Activated CD8-positive, alpha-beta memory T cell treated with anti-CD3 and anti-CD28 coated beads for 1 hour (primary cell): ENCODE results near the gene AANAT.
A peak's percentile ranks its signal among the peaks of the same experiment; 100 is the strongest.
"Not testable (repeated sequence)": the region's sequence is repeated elsewhere in the genome, so short reads cannot be mapped to it uniquely, and the experiment has no call there.

Experiments used
- DNase-seq, 2 donors: peaks; one replicate each; pipeline ENCODE4 v3.0.0-alpha.2; 2020; ENCODE audit warnings: low read depth in 1 of 2; ENCODE audit errors: extremely low read depth in 1 of 2

The AANAT gene

GRCh38 chr17:76502341-76503211, 35.2 kb downstream of the AANAT start:
- no peak for DNase-seq

- DNase-seq, result no peak
Observed at GRCh38 chr17:76504117-76504516, 36.7 kb downstream of the AANAT start.

- peak; percentile 75 to 79 for DNase-seq
Observed at GRCh38 chr17:76506408-76507345, 39.3 kb downstream of the AANAT start.

DNA sequence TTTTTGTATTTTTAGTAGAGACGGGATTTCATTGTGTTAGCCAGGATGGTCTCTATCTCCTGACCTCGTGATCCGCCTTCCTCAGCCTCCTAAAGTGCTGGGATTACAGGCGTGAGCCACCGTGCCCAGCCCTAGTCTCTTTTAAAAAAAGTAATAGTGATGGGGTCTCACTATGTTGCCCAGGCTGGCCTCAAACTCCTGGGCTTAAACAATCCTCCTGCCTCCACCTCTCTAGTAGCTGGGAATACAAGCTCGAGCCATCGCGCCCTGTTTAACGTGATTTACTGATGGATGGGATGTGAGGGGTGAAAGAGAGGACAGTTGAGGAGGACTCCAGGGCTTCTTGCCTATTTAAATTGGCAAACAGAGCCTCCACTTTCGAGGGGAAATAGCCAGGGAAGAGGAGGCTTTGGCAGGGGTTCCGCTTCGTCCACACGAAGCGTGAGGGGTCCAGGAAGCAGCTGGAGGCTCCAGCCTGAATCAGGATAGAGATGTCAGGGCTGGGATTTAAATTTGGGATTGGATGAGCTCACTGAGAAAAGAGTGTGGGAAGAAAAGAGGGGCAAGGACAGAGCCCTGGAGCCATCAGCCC, 41.2 kb downstream of the AANAT start:
- DNase-seq, result not testable (repeated sequence)

GRCh38 chr17:76510831-76511244, 43.4 kb downstream of the AANAT start:
- no peak for DNase-seq

DNA sequence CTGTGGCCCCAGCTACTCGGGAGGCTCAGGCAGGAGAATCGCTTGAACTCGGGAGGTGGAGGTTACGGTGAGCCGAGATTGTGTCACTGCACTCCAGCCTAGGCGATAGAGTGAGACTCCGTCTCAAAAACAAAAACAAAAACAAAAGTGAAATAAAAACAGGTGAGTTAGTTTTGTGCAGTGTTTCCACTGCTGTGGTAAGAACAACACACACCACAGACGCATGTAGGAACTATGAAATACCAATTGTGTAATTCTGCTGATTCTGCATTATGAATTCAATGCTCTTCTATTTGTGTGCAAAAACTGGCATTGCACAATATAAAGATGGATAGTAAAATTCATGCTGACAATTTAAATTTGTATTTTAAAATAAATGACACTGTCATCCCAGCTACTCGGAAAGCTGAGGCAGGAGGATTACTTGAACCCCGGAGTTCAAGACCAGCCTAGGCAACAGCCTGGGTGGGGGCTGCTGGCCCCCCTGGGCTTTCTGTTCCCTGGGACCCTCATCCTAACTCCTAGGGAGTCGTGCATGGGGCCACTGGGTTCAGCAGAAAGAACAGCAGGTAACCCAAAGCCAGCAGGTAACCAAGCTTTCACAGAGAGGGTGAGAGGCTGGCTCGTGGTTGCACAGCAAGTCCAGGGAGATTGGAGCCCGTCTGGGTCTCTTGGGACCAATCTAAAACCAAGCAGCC, 44.4 kb downstream of the AANAT start:
- no peak for DNase-seq

- no peak for DNase-seq
Observed at GRCh38 chr17:76512366-76513305, 45.2 kb downstream of the AANAT start.

DNA sequence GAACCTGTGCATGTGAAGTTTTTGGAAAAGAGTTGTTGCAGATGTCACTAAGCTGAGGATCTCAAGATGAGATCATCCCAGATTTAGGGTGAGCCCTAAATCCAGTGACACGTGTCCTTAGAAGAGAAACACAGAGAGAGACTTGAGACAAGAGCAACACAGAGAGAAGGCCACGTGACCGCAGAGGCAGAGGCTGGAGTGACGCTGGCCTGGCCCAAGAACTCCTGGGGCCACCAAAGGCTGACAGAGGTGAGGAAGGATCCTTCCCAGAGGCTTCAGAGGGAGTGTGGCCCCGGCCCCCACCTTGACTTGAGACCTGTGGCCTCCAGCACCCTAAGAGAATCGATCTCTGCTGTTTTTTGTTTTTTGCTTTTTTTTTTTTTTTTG, 45.9 kb downstream of the AANAT start:
- no peak for DNase-seq

DNA sequence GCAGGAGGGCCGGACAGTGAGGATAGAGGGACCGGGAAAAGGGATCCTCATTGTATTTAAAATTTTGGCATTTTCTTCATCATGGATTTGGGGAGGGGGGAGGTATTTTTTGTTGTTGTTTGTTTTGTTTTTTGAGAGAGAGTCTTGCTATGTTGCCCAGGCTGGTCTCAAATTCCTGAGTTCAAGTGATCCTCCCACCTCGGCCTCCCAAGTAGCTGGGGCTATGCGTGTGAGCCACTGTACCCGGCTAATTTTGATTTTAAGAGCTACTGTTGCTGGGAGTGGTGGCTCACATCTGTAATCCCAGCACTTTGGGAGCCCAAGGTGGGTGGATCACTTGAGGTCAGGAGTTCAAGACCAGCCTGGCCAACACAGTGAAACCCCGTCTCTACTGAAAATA, 47.0 kb downstream of the AANAT start:
- DNase-seq, result not testable (repeated sequence)

GRCh38 chr17:76515274-76515949, 48.0 kb downstream of the AANAT start:
- DNase-seq, result peak; percentile 58 to 77

- DNase-seq, result no peak
Observed at GRCh38 chr17:76517638-76518038, 50.2 kb downstream of the AANAT start.

- DNase-seq, result no peak
Observed at GRCh38 chr17:76519048-76519966, 51.9 kb downstream of the AANAT start.
